Measurements from ENCODE around the gene SPTLC2. TPM values are rescaled to one million over a fixed set of nuclear protein-coding genes. Genes with fewer than 3 reads are reported as not detected.

The SPTLC2 gene
- total RNA-seq, 1 donor from 2014 or later, result 63.6 TPM

DNA sequence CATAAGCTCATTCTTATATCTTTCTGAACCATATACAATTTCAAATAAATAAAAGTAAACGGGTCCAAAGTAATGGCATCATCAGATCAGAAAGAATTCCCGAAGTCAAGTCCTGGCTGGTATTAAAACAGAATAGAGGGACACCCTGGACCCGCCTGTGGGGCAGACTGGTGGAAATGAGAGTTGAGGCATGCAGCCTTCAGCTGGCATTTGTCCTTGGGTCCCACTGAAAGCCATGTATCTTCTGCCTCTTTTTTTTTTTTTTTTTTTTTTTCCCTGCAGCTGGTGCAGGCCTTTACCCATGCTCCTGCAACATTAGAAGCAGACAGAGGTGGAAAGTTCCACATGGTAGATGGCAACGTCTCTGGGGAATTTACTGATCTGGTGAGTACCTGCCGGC is 148.6 kb downstream of the SPTLC2 start:
- no peak overlapping the region for H3K4me3 Mint-ChIP-seq (ENCODE audit: unreplicated experiment)

DNA sequence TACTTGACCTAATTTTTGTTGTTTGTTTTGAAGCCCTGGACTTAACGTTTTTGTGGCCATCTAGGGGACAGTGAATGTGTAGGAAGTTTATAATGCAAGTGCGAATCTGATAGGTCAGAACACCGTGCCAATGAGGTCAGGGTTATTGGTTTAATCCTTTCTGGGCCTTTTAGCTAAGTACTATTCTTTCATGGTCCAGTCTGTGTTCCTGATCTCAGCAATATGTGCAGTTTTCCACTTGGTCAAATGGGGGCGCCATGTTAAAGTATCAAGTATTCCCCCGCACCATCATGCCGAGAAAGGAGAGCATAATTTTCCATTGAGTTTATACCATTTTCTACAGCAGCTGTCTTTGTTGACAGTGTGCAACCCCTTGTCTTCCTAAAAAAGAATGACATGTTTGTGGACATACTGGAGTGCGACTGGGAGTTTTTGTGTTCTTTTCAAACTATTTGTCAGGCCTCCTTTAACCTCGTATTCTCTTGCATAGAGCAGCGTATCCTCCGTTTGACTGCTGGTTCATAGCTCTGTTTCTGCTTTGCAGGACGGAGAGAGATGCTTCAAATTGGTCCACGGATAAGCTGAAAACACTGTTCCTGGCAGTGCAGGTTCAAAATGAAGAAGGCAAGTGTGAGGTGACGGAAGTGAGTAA is 157.2 kb downstream of the SPTLC2 start:
- H3K4me1 Mint-ChIP-seq (ENCODE audit: unreplicated experiment), result peaks cover 29% of the 10 kb centered on the region
- peaks cover 4% of the 10 kb centered on the region for H3K27me3 Mint-ChIP-seq (ENCODE audit: unreplicated experiment)
- H3K27ac Mint-ChIP-seq (ENCODE audit: unreplicated experiment), result peak overlapping the region; percentile 50
- H3K9me3 Mint-ChIP-seq (ENCODE audit: unreplicated experiment), result no peaks in the 10 kb centered on the region
- peak overlapping the region; percentile 100 for H3K4me3 Mint-ChIP-seq (ENCODE audit: unreplicated experiment)
- TF ChIP-seq, protein P1, sequence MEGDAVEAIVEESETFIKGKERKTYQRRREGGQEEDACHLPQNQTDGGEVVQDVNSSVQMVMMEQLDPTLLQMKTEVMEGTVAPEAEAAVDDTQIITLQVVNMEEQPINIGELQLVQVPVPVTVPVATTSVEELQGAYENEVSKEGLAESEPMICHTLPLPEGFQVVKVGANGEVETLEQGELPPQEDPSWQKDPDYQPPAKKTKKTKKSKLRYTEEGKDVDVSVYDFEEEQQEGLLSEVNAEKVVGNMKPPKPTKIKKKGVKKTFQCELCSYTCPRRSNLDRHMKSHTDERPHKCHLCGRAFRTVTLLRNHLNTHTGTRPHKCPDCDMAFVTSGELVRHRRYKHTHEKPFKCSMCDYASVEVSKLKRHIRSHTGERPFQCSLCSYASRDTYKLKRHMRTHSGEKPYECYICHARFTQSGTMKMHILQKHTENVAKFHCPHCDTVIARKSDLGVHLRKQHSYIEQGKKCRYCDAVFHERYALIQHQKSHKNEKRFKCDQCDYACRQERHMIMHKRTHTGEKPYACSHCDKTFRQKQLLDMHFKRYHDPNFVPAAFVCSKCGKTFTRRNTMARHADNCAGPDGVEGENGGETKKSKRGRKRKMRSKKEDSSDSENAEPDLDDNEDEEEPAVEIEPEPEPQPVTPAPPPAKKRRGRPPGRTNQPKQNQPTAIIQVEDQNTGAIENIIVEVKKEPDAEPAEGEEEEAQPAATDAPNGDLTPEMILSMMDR (IDR thresholded peaks at IDR 0.05; ENCODE audit: unreplicated experiment), result peak; percentile 79
- peaks cover 37% of the 10 kb centered on the region for H3K36me3 Mint-ChIP-seq (ENCODE audit: low read depth, unreplicated experiment)
- peak; percentile 72 for DNase-seq (ENCODE audit: low spot score)

More for the DNA sequence above, 148.6 kb downstream of the SPTLC2 start:
- Mint-ChIP-seq H3K4me1 (ENCODE audit: unreplicated experiment) (peaks cover 3% of the 10 kb centered on the region), H3K27ac (ENCODE audit: unreplicated experiment) (no peak overlapping the region), H3K27me3 (ENCODE audit: unreplicated experiment) (no peaks in the 10 kb centered on the region), H3K9me3 (ENCODE audit: unreplicated experiment) (no peaks in the 10 kb centered on the region), H3K36me3 (ENCODE audit: low read depth, unreplicated experiment) (peaks cover 32% of the 10 kb centered on the region)
- DNase-seq (ENCODE audit: low spot score), result no peak
- TF ChIP-seq, protein P1 (IDR thresholded peaks at IDR 0.05; ENCODE audit: unreplicated experiment), result no peak

DNA sequence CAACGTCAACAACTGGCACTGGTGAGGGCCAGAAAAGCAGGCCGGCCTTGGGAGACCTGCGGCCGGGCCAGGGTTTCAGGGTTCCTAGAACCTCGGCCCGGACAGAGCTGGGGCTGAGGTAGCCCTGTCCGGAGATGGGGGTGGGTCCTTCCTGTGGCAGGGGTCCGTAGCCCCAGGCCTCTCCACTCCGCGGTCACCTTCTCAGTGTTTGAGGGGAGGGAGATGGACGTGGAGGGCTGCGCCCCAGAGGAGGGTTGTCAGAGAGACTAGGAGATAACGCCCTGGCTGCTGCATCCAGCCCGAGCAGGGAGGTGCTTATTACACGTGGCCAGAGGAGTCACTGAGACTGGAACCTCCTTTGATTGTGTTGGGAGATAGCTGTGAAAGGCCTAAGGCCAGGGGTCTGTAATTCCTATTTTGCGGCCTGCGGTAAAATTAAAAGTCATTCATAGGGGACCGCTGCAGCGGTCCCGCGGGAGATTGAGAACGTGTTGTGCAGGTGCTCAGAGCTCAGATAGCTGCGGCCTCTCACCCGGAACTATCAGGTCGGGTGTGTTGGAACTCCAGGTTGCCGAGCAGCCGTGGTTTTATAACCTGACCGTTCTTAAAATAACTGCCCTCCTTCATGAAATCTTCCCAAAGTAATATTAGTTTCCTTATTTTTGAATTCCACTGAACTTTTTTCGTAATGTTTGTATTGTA is 158.0 kb downstream of the SPTLC2 start:
- Mint-ChIP-seq H3K27ac (ENCODE audit: unreplicated experiment) (peak overlapping the region; percentile 100), H3K4me1 (ENCODE audit: unreplicated experiment) (peaks cover 29% of the 10 kb centered on the region), H3K27me3 (ENCODE audit: unreplicated experiment) (peaks cover 4% of the 10 kb centered on the region), H3K4me3 (ENCODE audit: unreplicated experiment) (peak overlapping the region; percentile 100), H3K36me3 (ENCODE audit: low read depth, unreplicated experiment) (peaks cover 33% of the 10 kb centered on the region), H3K9me3 (ENCODE audit: unreplicated experiment) (no peaks in the 10 kb centered on the region)
- TF ChIP-seq, protein P1 (IDR thresholded peaks at IDR 0.05; ENCODE audit: unreplicated experiment), result no peak
- peak; percentile 31 for DNase-seq (ENCODE audit: low spot score)

DNA sequence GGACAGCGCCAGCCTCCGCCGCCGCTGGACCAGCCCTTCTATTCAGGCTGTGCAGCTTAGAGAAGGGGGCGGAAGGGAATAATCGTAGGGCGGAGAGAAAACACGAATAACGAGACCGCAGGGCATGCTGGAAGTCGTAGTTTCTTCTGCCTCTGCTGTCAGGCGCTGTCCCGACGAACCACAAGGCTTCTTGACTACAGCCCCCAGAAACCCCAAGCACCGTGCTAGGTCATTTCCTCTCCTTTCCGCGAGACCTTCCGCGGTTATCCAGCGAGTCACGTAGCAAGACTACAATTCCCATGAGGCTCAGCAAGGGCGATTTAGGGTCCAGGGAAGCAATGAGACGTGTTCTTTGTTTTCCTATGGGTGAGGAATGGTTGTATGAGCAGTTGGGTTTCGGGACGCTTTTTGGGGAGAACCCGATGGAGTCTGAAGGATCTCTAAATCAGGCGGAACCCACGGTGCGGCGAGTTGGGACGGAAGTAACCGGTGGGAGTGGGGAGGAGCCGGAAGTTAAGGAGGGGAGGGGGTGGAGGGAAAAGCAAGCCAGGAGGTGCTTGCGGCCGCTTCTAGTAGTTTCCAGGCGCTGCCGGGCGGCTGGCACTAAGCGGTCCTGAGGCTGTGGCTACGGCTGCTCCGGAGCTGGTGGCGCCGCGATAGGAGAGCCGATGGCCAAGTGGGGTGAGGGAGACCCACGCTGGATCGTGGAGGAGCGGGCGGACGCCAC is 158.8 kb downstream of the SPTLC2 start, which contains the start of the genes AHSA1 and VIPAS39:
TSS of gene AHSA1 (plus strand) at position 572 of the 727 bp plus-strand sequence. CDS start at position 669, 97 bp downstream.
TSS of gene VIPAS39 (minus strand) at position 80 of the 727 bp plus-strand sequence. CDS start 3,499 bp downstream, outside the sequence.
- Mint-ChIP-seq H3K4me1 (ENCODE audit: unreplicated experiment) (peaks cover 29% of the 10 kb centered on the region), H3K36me3 (ENCODE audit: low read depth, unreplicated experiment) (peaks cover 39% of the 10 kb centered on the region), H3K4me3 (ENCODE audit: unreplicated experiment) (peak within 1 kb of the TSS; percentile 100), H3K27me3 (ENCODE audit: unreplicated experiment) (peaks cover 4% of the 10 kb centered on the region), H3K9me3 (ENCODE audit: unreplicated experiment) (no peaks in the 10 kb centered on the region), H3K27ac (ENCODE audit: unreplicated experiment) (peak within 1 kb of the TSS; percentile 100)
- TF ChIP-seq, protein P1 (IDR thresholded peaks at IDR 0.05; ENCODE audit: unreplicated experiment), result no peak
- DNase-seq (ENCODE audit: low spot score), result peak; percentile 88
